Type B pancreatic cell (in vitro differentiated cells): ENCODE data around the gene ABLIM2. TPM values are rescaled to one million over a fixed set of nuclear protein-coding genes. Genes with fewer than 3 reads are reported as not detected.

Source experiments
- DNase-seq: peaks from one replicate; pipeline ENCODE4 v3.0.0; 2021; ENCODE audit warnings: mixed read lengths; ENCODE audit not compliant: unreplicated experiment; ENCODE audit errors: extremely low spot score
- H3K27ac Mint-ChIP-seq: 2 replicates; pipeline ENCODE4 v1.8.0; 2021; ENCODE audit warnings: mild to moderate bottlenecking, mixed read lengths
- H3K27me3 Mint-ChIP-seq: 2 replicates; pipeline ENCODE4 v1.8.0; 2021; ENCODE audit warnings: mixed read lengths
- H3K36me3 Mint-ChIP-seq: 2 replicates; pipeline ENCODE4 v1.8.0; 2021; ENCODE audit warnings: mixed read lengths
- H3K4me1 Mint-ChIP-seq: one replicate; pipeline ENCODE4 v1.8.0; 2021; ENCODE audit warnings: mixed read lengths; ENCODE audit not compliant: unreplicated experiment
- H3K4me3 Mint-ChIP-seq: 2 replicates; pipeline ENCODE4 v1.8.0; 2021; ENCODE audit warnings: mild to moderate bottlenecking, mixed read lengths
- H3K9me3 Mint-ChIP-seq: 2 replicates; pipeline ENCODE4 v1.8.0; 2021; ENCODE audit warnings: mixed read lengths
- CTCF ChIP-seq: fragments of 200-600 bp; sonication (generic); conservative IDR thresholded peaks from 2 replicates; pipeline ENCODE4 v1.5.0; 2021; ENCODE audit warnings: antibody characterized with exemption, mild to moderate bottlenecking
- total RNA-seq: library from RNA; stranded (reverse); gene quantifications from 2 replicates; pipeline ENCODE4 v1.2.1, GENCODE V29; 2021; ENCODE audit warnings: low replicate concordance

The ABLIM2 gene
- total RNA-seq, 1 donor from 2014 or later: 2.6 TPM

DNA sequence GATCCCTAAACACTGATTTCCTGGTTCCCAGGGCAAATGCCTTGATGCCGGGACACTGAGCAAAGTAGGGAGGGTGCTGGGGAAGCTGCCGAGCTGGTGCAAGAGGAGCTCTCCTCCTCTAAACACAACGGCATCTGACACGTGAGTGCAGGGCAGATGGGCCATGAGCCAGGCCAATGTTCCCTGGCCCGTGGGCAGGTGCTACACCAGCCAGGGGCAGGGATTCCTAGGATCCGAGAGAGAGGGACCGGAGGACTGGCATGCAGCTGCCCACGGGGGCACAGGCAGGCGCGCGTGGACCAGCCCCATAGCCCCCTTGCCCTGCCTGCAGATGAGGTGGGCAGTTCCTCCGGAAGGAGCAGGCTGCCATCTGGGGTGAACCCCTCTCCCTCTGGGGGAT is 152.1 kb downstream of the ABLIM2 start:
- DNase-seq: no peak
- Mint-ChIP-seq H3K9me3 (no peaks in the 10 kb centered on the region), H3K27ac (no peak overlapping the region), H3K4me1 (peaks cover 38% of the 10 kb centered on the region), H3K4me3 (no peak overlapping the region), H3K27me3 (peaks cover 4% of the 10 kb centered on the region), H3K36me3 (no peaks in the 10 kb centered on the region)
- TF ChIP-seq CTCF: no peak

- no peak overlapping the region for H3K27ac Mint-ChIP-seq
- H3K27me3 Mint-ChIP-seq: peaks cover 4% of the 10 kb centered on the region
- no peak for TF ChIP-seq CTCF
- no peak for DNase-seq
- H3K4me3 Mint-ChIP-seq: no peak overlapping the region
- H3K36me3 Mint-ChIP-seq: no peaks in the 10 kb centered on the region
- H3K4me1 Mint-ChIP-seq: peaks cover 33% of the 10 kb centered on the region
- H3K9me3 Mint-ChIP-seq: no peaks in the 10 kb centered on the region
These were observed 152.8 kb downstream of the ABLIM2 start for GRCh38 chr4:8005814-8006215.

GRCh38 chr4:8005033-8005808 is 153.4 kb downstream of the ABLIM2 start:
- Mint-ChIP-seq H3K27ac (no peak overlapping the region), H3K4me3 (no peak overlapping the region), H3K4me1 (peaks cover 27% of the 10 kb centered on the region), H3K27me3 (peaks cover 4% of the 10 kb centered on the region), H3K36me3 (no peaks in the 10 kb centered on the region), H3K9me3 (no peaks in the 10 kb centered on the region)
- no peak for DNase-seq
- no peak for TF ChIP-seq CTCF

GRCh38 chr4:8004066-8004465 is 154.5 kb downstream of the ABLIM2 start:
- Mint-ChIP-seq H3K36me3 (no peaks in the 10 kb centered on the region), H3K27ac (no peak overlapping the region), H3K4me1 (peaks cover 18% of the 10 kb centered on the region), H3K4me3 (no peak overlapping the region), H3K27me3 (peaks cover 4% of the 10 kb centered on the region), H3K9me3 (no peaks in the 10 kb centered on the region)
- DNase-seq: no peak
- TF ChIP-seq CTCF: no peak

DNA sequence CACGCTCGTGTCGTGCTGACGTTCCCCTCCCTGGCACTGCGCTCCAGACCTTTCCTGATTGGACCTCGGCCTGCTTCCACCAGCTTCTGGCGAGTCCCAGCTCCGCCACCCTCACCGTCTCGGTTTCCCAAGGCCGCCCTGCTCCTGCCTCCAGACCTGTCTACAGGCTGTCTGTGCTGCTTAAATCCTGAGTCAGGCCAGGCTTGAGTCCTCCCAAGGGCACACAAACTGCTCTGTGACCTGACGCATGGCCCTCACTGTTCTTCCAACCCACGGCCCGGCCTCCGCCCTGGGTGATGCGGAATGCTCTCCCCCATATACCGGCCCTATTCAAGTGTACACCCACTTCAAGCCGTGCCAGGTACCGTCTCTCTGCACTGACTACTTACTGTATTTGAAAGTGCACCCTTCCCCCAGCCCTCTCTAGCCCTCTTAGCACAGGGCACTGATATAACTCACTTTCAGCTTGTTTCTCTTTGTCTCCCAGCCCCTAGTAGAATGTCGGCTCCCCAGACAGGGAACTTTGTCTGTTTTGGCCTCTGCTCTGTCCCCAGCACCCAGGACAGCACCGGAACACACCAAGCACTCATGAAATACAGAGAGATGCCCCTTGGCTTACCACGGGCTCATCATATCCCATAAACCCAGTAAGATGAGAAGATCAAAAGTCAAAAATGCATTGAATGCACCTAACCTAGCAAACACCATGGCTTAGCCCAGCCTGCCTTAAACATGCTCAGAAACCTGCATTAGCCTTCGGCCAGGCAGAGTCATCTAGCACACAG is 155.9 kb downstream of the ABLIM2 start:
- H3K36me3 Mint-ChIP-seq: no peaks in the 10 kb centered on the region
- DNase-seq: no peak
- peak overlapping the region; percentile 16 for H3K27ac Mint-ChIP-seq
- peaks cover 4% of the 10 kb centered on the region for H3K27me3 Mint-ChIP-seq
- no peaks in the 10 kb centered on the region for H3K9me3 Mint-ChIP-seq
- TF ChIP-seq CTCF: no peak
- no peak overlapping the region for H3K4me3 Mint-ChIP-seq
- peaks cover 12% of the 10 kb centered on the region for H3K4me1 Mint-ChIP-seq
